ACHN (cell line): ENCODE data around the gene NCAPH2.

Experiments used
- DNase-seq: peaks from one replicate; pipeline ENCODE4 v3.0.0-alpha.2; 2015
- in situ Hi-C: cut with HindIII; loops from 2 replicates; pipeline ENCODE4 v1.10.0; 2017; ENCODE audit warnings: low sequenced_read_pairs, low pct_ligation_motif_present, low pct_unique_long_range_greater_than_20kb

NCAPH2 gene

GRCh38 chr22:50487290-50488005 lies 20.6 kb upstream of the NCAPH2 start:
- DNase-seq: no peak
- in situ Hi-C loops: no loop called here

- DNase-seq: no peak
- in situ Hi-C loops: no loop called here
Measured at GRCh38 chr22:50488006-50488677, 19.9 kb upstream of the NCAPH2 start.

- in situ Hi-C loops: no loop called here
Measured at GRCh38 chr22:50488886-50489285, 19.1 kb upstream of the NCAPH2 start.

DNA sequence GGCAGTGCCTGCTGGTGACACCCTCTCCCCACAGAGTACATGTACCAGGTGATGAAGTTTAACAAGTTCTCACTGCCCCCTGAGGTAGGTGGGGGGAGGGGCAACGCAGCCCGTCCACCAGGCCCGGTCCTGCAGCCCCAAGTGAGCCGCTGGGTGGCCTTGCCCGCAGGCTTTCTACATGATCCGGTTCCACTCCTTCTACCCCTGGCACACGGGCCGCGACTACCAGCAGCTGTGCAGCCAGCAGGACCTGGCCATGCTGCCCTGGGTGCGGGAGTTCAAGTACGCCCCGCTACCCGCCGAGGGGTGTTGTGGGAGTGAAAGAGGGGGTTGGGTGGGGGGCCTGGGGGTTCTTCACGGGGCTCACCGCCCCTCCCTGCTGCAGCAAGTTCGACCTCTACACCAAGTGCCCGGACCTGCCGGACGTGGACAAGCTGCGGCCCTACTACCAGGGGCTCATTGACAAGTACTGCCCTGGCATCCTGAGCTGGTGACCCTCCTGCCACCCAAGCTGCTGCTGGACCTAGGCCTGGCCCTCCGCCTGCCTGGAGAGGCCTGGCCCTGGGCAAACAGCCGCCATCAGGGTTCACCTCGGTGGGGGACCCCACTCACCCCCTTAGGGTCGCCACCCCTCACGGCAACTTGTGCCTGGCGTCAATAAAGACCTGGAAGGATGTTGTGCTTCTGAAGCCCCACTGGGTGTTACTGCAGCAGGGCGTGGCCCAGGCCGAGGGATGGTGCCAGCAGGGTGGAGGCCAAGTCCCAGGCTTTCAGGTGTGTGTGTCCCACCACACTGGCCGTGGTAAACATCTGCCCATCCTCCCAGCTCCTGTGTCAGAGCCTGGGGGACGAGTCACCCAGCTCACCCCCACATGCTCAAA lies 18.4 kb upstream of the NCAPH2 start:
- DNase-seq: no peak
- in situ Hi-C loops: no loop called here

More at GRCh38 chr22:50488886-50489285, 19.1 kb upstream of the NCAPH2 start:
- DNase-seq: no peak

DNA sequence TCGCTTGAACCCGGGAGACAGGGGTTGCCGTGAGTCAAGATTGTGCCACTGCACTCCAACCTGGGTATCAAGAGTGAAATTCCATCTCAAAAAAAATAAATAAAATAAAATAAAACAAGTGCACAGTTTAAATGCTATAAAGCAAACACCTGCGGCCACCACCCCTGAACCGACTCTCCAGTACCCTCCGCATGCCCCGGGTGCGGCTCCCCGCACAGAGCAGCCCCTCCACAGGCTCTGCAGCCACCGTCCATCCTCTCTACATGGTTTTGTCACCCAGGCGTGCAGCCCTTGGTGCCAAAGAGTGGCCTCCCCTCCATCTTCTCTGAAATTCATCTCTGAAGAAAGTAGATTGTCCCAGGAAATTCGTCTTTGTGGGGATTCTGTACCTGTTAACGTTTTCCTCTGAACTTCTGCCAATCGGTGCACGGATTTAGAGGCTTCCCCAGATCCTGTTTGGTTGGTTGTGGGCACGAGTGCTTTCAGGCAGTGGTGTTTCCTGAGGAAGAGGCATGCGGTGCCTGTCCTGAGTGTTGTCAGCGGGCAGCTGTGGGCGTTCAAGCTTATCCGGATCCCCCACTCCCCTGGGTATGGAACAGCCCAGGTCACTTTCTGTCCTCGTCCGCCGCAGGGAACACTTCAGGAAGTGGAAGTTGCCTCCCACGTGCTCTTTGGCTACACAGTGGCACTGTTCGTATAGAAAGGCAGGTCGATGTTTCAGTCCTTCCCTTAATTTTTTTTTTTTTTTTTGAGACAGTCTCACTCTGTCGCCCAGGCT lies 17.3 kb upstream of the NCAPH2 start:
- DNase-seq: no peak
- in situ Hi-C loops: no loop called here

DNA sequence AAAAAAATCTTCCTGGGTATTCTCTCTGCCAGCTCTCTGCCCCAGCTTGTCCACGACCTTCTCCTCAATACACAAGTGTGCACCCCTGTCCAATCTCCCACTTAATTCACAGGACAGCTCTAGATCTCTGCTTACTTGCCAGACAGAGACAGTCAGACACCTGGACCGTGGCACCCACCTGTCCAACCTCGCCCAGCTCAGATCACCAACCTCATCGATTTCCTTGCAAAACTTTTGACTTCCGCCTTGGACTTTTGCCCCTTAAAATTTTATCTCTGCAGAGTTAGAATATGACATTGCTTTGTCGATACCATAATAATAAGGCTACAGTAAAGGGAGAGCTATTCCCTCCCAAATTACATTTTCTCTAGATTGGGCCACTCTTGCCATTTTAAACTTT lies 10.9 kb upstream of the NCAPH2 start:
- no peak for DNase-seq
- in situ Hi-C loops: no loop called here

- in situ Hi-C loops: no loop called here
Measured at GRCh38 chr22:50498322-50498890, 9.6 kb upstream of the NCAPH2 start.

GRCh38 chr22:50500452-50500851 lies 7.6 kb upstream of the NCAPH2 start:
- DNase-seq: no peak
- in situ Hi-C loops: no loop called here

More at GRCh38 chr22:50498322-50498890, 9.6 kb upstream of the NCAPH2 start:
- peak; percentile 81 for DNase-seq

GRCh38 chr22:50502096-50502495 lies 5.9 kb upstream of the NCAPH2 start:
- no peak for DNase-seq
- in situ Hi-C loops: no loop called here

- in situ Hi-C loops: no loop called here
- no peak for DNase-seq
Measured at GRCh38 chr22:50502628-50503474, 5.2 kb upstream of the NCAPH2 start.

DNA sequence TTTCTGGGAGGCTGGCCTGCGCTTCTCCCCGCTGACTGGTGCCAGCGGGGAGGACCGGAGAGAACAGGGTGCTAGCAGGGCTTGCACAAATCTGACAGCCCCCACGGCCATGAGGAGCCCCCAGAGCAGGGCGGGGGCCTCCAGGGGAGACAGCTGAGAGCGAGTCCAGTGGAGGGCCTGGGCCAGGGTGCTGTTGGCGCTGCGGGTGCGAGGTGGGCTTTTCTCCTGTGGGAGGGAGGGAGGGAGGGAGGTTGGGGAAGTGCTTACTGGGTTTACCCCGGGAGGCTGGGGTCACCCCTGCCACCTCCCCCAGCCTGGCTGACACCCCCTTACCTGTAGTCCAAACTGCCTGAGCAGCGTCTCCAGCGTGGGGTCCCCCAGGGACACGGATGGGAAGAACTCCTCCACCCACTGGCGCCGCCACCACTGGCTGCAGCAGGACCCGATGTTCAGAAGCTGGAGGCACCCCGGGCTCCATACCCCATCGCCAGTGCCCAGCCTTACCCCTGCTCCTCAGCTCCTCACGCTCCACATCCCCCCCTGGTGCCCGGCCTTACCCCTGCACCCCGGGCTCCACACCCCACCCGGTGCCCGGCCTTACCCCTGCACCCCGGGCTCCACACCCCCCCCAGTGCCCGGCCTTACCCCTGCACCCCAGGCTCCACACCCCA lies 4.4 kb upstream of the NCAPH2 start:
- in situ Hi-C loops: no loop called here
- no peak for DNase-seq

- DNase-seq: no peak
- in situ Hi-C loops: no loop called here
Measured at GRCh38 chr22:50504369-50505211, 3.4 kb upstream of the NCAPH2 start.

DNA sequence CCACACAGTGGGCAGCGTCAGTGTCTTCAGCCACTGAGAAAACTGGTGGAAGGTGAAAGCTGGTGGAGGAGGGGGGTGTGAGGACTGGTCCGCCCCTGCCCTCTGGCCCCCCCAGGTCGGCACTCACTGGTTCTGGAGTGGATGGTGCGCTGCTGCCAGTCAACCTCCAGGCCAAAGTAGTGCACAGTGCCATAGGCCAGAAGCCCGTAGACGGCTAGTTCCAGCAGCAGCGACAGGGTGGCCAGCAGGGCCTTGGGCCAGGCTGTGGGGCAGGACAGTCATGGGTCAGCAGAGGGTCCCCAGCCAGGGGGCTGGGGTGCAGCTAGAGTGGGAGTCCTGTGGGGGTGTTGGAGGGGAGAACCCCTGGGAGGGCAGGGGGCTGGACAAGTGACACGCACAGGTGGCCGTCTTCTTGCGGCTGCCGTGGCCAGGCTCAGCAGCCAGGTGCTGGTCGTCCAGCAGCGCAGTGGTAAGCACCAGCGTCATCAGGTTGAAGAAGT lies 2.7 kb upstream of the NCAPH2 start:
- DNase-seq: no peak
- in situ Hi-C loops: no loop called here

DNA sequence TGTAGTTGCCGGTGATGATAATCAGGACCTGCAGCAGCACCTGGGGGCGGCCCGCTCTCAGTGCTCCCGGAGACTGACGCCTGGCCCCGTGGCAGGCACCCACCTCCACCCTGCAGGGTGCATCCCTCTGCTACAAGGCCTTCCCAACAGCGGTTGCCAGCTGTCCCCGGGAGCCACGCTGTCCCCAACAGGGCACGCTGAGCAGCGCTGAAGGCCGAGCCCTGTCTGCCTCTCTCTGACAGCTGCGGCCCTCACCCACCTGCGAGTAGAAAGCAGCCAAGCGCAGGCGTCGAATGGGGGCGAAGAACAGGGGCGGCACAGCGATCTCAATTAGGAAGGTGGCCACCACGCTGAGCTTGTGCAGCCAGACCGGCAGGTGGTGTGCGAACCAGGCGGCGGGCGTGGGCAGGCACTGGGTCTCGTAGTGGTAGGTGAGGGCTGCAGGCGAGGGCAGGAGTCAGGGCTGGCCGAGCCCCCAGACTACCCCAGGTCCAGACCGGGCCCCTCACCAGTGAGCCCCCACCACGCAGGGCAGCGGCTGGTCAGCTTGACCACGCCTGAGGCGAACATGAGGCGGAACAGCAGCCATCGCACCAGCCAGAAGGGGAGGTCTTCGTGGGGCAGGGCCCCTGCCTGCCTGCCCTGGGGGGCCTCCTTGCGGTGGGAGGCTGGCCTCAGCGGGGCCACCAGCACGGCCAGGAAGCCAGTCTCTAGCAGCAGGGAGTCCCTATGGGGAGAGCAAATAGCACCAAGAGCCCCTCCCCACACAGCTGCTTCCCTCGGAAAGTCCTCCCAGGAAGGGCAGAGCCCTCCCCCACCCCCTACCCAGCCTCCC lies 2.0 kb upstream of the NCAPH2 start:
- in situ Hi-C loops: no loop called here
- DNase-seq: no peak
